ENCODE measurements around the gene MMP17.

Gene MMP17

GRCh38 chr12:131830914-131831571 lies 2.9 kb downstream of the MMP17 start:
- Histone ChIP-seq H3K27ac (ENCODE audit: low read depth, low read length) (peak overlapping the region; percentile 35), H3K9me3 (ENCODE audit: control insufficient read depth, insufficient read depth, low read length) (no peaks in the 10 kb centered on the region), H3K4me1 (ENCODE audit: control insufficient read depth, insufficient read depth, low read length) (peaks cover 7% of the 10 kb centered on the region), H3K9ac (ENCODE audit: low read depth, low read length) (peak overlapping the region; percentile 51; the same call in 1 of the 2 replicates), H3K4me3 (ENCODE audit: low read depth, low read length) (peak overlapping the region; percentile 66), H3K27me3 (ENCODE audit: control insufficient read depth, insufficient read depth, low read length) (peaks cover 33% of the 10 kb centered on the region), H3K36me3 (ENCODE audit: control insufficient read depth, insufficient read depth, low read length) (no peaks in the 10 kb centered on the region)

- H3K27me3 ChIP-seq (ENCODE audit: control insufficient read depth, insufficient read depth, low read length), result peaks cover 32% of the 10 kb centered on the region
- H3K27ac ChIP-seq (ENCODE audit: low read depth, low read length), result no peak overlapping the region
- no peaks in the 10 kb centered on the region for H3K9me3 ChIP-seq (ENCODE audit: control insufficient read depth, insufficient read depth, low read length)
- no peaks in the 10 kb centered on the region for H3K36me3 ChIP-seq (ENCODE audit: control insufficient read depth, insufficient read depth, low read length)
- H3K4me1 ChIP-seq (ENCODE audit: control insufficient read depth, insufficient read depth, low read length), result peaks cover 7% of the 10 kb centered on the region
- no peak overlapping the region for H3K4me3 ChIP-seq (ENCODE audit: low read depth, low read length)
- H3K9ac ChIP-seq (ENCODE audit: low read depth, low read length), result no peak overlapping the region
Measured at GRCh38 chr12:131831635-131832041, 3.4 kb downstream of the MMP17 start.

GRCh38 chr12:131832321-131833231 lies 4.4 kb downstream of the MMP17 start:
- no peak overlapping the region for H3K4me3 ChIP-seq (ENCODE audit: low read depth, low read length)
- H3K36me3 ChIP-seq (ENCODE audit: control insufficient read depth, insufficient read depth, low read length), result no peaks in the 10 kb centered on the region
- no peaks in the 10 kb centered on the region for H3K9me3 ChIP-seq (ENCODE audit: control insufficient read depth, insufficient read depth, low read length)
- H3K27me3 ChIP-seq (ENCODE audit: control insufficient read depth, insufficient read depth, low read length), result peaks cover 30% of the 10 kb centered on the region
- H3K27ac ChIP-seq (ENCODE audit: low read depth, low read length), result no peak overlapping the region
- H3K4me1 ChIP-seq (ENCODE audit: control insufficient read depth, insufficient read depth, low read length), result peaks cover 7% of the 10 kb centered on the region
- no peak overlapping the region for H3K9ac ChIP-seq (ENCODE audit: low read depth, low read length)

- Histone ChIP-seq H3K36me3 (ENCODE audit: control insufficient read depth, insufficient read depth, low read length) (no peaks in the 10 kb centered on the region), H3K27me3 (ENCODE audit: control insufficient read depth, insufficient read depth, low read length) (peaks cover 30% of the 10 kb centered on the region), H3K4me1 (ENCODE audit: control insufficient read depth, insufficient read depth, low read length) (peaks cover 7% of the 10 kb centered on the region), H3K9ac (ENCODE audit: low read depth, low read length) (no peak overlapping the region), H3K9me3 (ENCODE audit: control insufficient read depth, insufficient read depth, low read length) (no peaks in the 10 kb centered on the region), H3K4me3 (ENCODE audit: low read depth, low read length) (no peak overlapping the region), H3K27ac (ENCODE audit: low read depth, low read length) (no peak overlapping the region)
Measured at GRCh38 chr12:131833288-131833895, 5.2 kb downstream of the MMP17 start.

GRCh38 chr12:131833896-131834641 lies 5.9 kb downstream of the MMP17 start:
- no peaks in the 10 kb centered on the region for H3K9me3 ChIP-seq (ENCODE audit: control insufficient read depth, insufficient read depth, low read length)
- H3K9ac ChIP-seq (ENCODE audit: low read depth, low read length), result no peak overlapping the region
- H3K4me1 ChIP-seq (ENCODE audit: control insufficient read depth, insufficient read depth, low read length), result peaks cover 7% of the 10 kb centered on the region
- H3K27me3 ChIP-seq (ENCODE audit: control insufficient read depth, insufficient read depth, low read length), result peaks cover 24% of the 10 kb centered on the region
- no peak overlapping the region for H3K4me3 ChIP-seq (ENCODE audit: low read depth, low read length)
- no peak overlapping the region for H3K27ac ChIP-seq (ENCODE audit: low read depth, low read length)
- H3K36me3 ChIP-seq (ENCODE audit: control insufficient read depth, insufficient read depth, low read length), result no peaks in the 10 kb centered on the region

- H3K27ac ChIP-seq (ENCODE audit: low read depth, low read length), result no peak overlapping the region
- no peaks in the 10 kb centered on the region for H3K9me3 ChIP-seq (ENCODE audit: control insufficient read depth, insufficient read depth, low read length)
- H3K4me1 ChIP-seq (ENCODE audit: control insufficient read depth, insufficient read depth, low read length), result no peaks in the 10 kb centered on the region; the same call in 1 of the 2 replicates
- no peak overlapping the region for H3K9ac ChIP-seq (ENCODE audit: low read depth, low read length)
- peaks cover 15% of the 10 kb centered on the region for H3K27me3 ChIP-seq (ENCODE audit: control insufficient read depth, insufficient read depth, low read length)
- H3K36me3 ChIP-seq (ENCODE audit: control insufficient read depth, insufficient read depth, low read length), result no peaks in the 10 kb centered on the region
- H3K4me3 ChIP-seq (ENCODE audit: low read depth, low read length), result no peak overlapping the region
Measured at GRCh38 chr12:131834798-131835615, 6.8 kb downstream of the MMP17 start.

- Histone ChIP-seq H3K27ac (ENCODE audit: low read depth, low read length) (no peak overlapping the region), H3K9ac (ENCODE audit: low read depth, low read length) (no peak overlapping the region), H3K9me3 (ENCODE audit: control insufficient read depth, insufficient read depth, low read length) (no peaks in the 10 kb centered on the region), H3K36me3 (ENCODE audit: control insufficient read depth, insufficient read depth, low read length) (peaks cover 4% of the 10 kb centered on the region; the same call in 1 of the 2 replicates), H3K4me3 (ENCODE audit: low read depth, low read length) (no peak overlapping the region), H3K27me3 (ENCODE audit: control insufficient read depth, insufficient read depth, low read length) (peaks cover 8% of the 10 kb centered on the region), H3K4me1 (ENCODE audit: control insufficient read depth, insufficient read depth, low read length) (no peaks in the 10 kb centered on the region)
Measured at GRCh38 chr12:131835616-131836171, 7.5 kb downstream of the MMP17 start.

GRCh38 chr12:131836193-131836592 lies 8.0 kb downstream of the MMP17 start:
- H3K27ac ChIP-seq (ENCODE audit: low read depth, low read length), result no peak overlapping the region
- peaks cover 8% of the 10 kb centered on the region for H3K36me3 ChIP-seq (ENCODE audit: control insufficient read depth, insufficient read depth, low read length)
- no peaks in the 10 kb centered on the region for H3K4me1 ChIP-seq (ENCODE audit: control insufficient read depth, insufficient read depth, low read length)
- no peak overlapping the region for H3K9ac ChIP-seq (ENCODE audit: low read depth, low read length)
- peaks cover 3% of the 10 kb centered on the region; the same call in 1 of the 2 replicates for H3K27me3 ChIP-seq (ENCODE audit: control insufficient read depth, insufficient read depth, low read length)
- H3K9me3 ChIP-seq (ENCODE audit: control insufficient read depth, insufficient read depth, low read length), result no peaks in the 10 kb centered on the region
- no peak overlapping the region for H3K4me3 ChIP-seq (ENCODE audit: low read depth, low read length)

GRCh38 chr12:131836714-131837397 lies 8.7 kb downstream of the MMP17 start:
- H3K36me3 ChIP-seq (ENCODE audit: control insufficient read depth, insufficient read depth, low read length), result peaks cover 14% of the 10 kb centered on the region
- no peaks in the 10 kb centered on the region for H3K4me1 ChIP-seq (ENCODE audit: control insufficient read depth, insufficient read depth, low read length)
- H3K27ac ChIP-seq (ENCODE audit: low read depth, low read length), result no peak overlapping the region
- H3K4me3 ChIP-seq (ENCODE audit: low read depth, low read length), result no peak overlapping the region
- H3K9me3 ChIP-seq (ENCODE audit: control insufficient read depth, insufficient read depth, low read length), result no peaks in the 10 kb centered on the region
- no peaks in the 10 kb centered on the region for H3K27me3 ChIP-seq (ENCODE audit: control insufficient read depth, insufficient read depth, low read length)
- H3K9ac ChIP-seq (ENCODE audit: low read depth, low read length), result no peak overlapping the region
